Ectodermal cell (in vitro differentiated cells): ENCODE measurements around the gene IQCF5.
"Not testable (repeated sequence)": the region's sequence is repeated elsewhere in the genome, so short reads cannot be mapped to it uniquely, and the experiment has no call there.

Source experiments
- H3K27ac ChIP-seq: 2 replicates; pipeline ENCODE4 v1.7.0; 2013; ENCODE audit warnings: mild to moderate bottlenecking, low read depth, low read length; ENCODE audit not compliant: insufficient read depth, poor library complexity, severe bottlenecking
- H3K27me3 ChIP-seq: 2 replicates; pipeline ENCODE4 v1.7.0; 2013; ENCODE audit warnings: mild to moderate bottlenecking, low read length; ENCODE audit not compliant: insufficient read depth, control insufficient read depth, poor library complexity, severe bottlenecking
- H3K36me3 ChIP-seq: one replicate; pipeline ENCODE4 v1.7.0; 2013; ENCODE audit warnings: low read length; ENCODE audit not compliant: control insufficient read depth, insufficient read depth
- H3K4me1 ChIP-seq: one replicate; pipeline ENCODE4 v1.7.0; 2013; ENCODE audit warnings: low read length; ENCODE audit not compliant: control insufficient read depth, insufficient read depth
- H3K4me3 ChIP-seq: 2 replicates; pipeline ENCODE4 v1.7.0; 2013; ENCODE audit warnings: low read depth, low read length, control low read depth; ENCODE audit not compliant: insufficient read depth
- H3K9me3 ChIP-seq: 2 replicates; pipeline ENCODE4 v1.7.0; 2013; ENCODE audit warnings: mild to moderate bottlenecking, low read length, moderate library complexity; ENCODE audit not compliant: control insufficient read depth
- WGBS, 2 experiments: methylation state at CpG; one replicate each; pipeline ENCODE4 v1.1.7; 2013; ENCODE audit warnings: missing lambda C conversion rate in 2 of 2; 5-methylcytosine and 5-hydroxymethylcytosine counted together

The IQCF5 gene

GRCh38 chr3:51873253-51873766 lies 2.1 kb downstream of the IQCF5 start:
- H3K9me3 ChIP-seq = no peaks in the 10 kb centered on the region
- no peak overlapping the region for H3K4me3 ChIP-seq
- WGBS, 2 experiments = 75 to 93% methylated on average over 1 of the region's 1 CpG
- no peaks in the 10 kb centered on the region for H3K36me3 ChIP-seq
- no peak overlapping the region for H3K27ac ChIP-seq
- no peaks in the 10 kb centered on the region for H3K4me1 ChIP-seq
- H3K27me3 ChIP-seq = no peaks in the 10 kb centered on the region

GRCh38 chr3:51869304-51869703 lies 6.1 kb downstream of the IQCF5 start:
- no peak overlapping the region for H3K27ac ChIP-seq

GRCh38 chr3:51868896-51869295 lies 6.5 kb downstream of the IQCF5 start:
- H3K27ac ChIP-seq, H3K27me3 ChIP-seq, H3K36me3 ChIP-seq, H3K4me3 ChIP-seq, H3K4me1 ChIP-seq, H3K9me3 ChIP-seq: not testable (repeated sequence)
- WGBS, 2 experiments = 100% methylated on average over 1 of the region's 1 CpG

More at GRCh38 chr3:51869304-51869703, 6.1 kb downstream of the IQCF5 start:
- Histone ChIP-seq H3K36me3 (no peaks in the 10 kb centered on the region), H3K27me3 (no peaks in the 10 kb centered on the region), H3K9me3 (no peaks in the 10 kb centered on the region), H3K4me1 (no peaks in the 10 kb centered on the region), H3K4me3 (no peak overlapping the region)
- WGBS, 2 experiments = 88 to 92% methylated on average over 2 of the region's 2 CpGs

- 84% methylated on average over 13 of the region's 13 CpGs for WGBS, 2 experiments
- Histone ChIP-seq H3K27me3 (no peaks in the 10 kb centered on the region), H3K9me3 (no peaks in the 10 kb centered on the region), H3K36me3 (no peaks in the 10 kb centered on the region), H3K4me3 (no peak overlapping the region), H3K27ac (no peak overlapping the region), H3K4me1 (no peaks in the 10 kb centered on the region)
Measured at GRCh38 chr3:51862886-51863285, 12.5 kb downstream of the IQCF5 start.

- no peaks in the 10 kb centered on the region for H3K9me3 ChIP-seq
- 93 to 94% methylated on average over 7 of the region's 7 CpGs for WGBS, 2 experiments
- H3K27ac ChIP-seq = no peak within 1 kb of the TSS
- H3K27me3 ChIP-seq = no peaks in the 10 kb centered on the region
- no peaks in the 10 kb centered on the region for H3K4me1 ChIP-seq
- no peaks in the 10 kb centered on the region for H3K36me3 ChIP-seq
- no peak within 1 kb of the TSS for H3K4me3 ChIP-seq
Measured at GRCh38 chr3:51860703-51861665, 14.4 kb downstream of the IQCF5 start, which contains the start of gene IQCF2. Gene IQCF2, plus strand, starts transcription at chr3:51861615. Its CDS starts 52 bp downstream, at chr3:51861667.

GRCh38 chr3:51855411-51855810 lies 20.0 kb downstream of the IQCF5 start:
- 93 to 100% methylated on average over 1 of the region's 1 CpG for WGBS, 2 experiments
- not testable (repeated sequence) for H3K4me1 ChIP-seq, H3K27ac ChIP-seq, H3K36me3 ChIP-seq, H3K9me3 ChIP-seq, H3K27me3 ChIP-seq, H3K4me3 ChIP-seq

GRCh38 chr3:51845129-51845528 lies 30.3 kb downstream of the IQCF5 start:
- Histone ChIP-seq H3K4me1 (no peaks in the 10 kb centered on the region), H3K27me3 (no peaks in the 10 kb centered on the region), H3K9me3 (no peaks in the 10 kb centered on the region), H3K36me3 (no peaks in the 10 kb centered on the region), H3K4me3 (no peak overlapping the region), H3K27ac (no peak overlapping the region)
- whole genome bisulfite sequencing, 2 experiments = 77 to 80% methylated on average over 7 of the region's 7 CpGs

GRCh38 chr3:51836606-51837005 lies 38.8 kb downstream of the IQCF5 start:
- 96 to 97% methylated on average over 5 of the region's 5 CpGs for WGBS, 2 experiments
- no peaks in the 10 kb centered on the region for H3K36me3 ChIP-seq
- H3K9me3 ChIP-seq = no peaks in the 10 kb centered on the region

GRCh38 chr3:51830836-51831385 lies 44.5 kb downstream of the IQCF5 start:
- no peaks in the 10 kb centered on the region for H3K27me3 ChIP-seq
- no peaks in the 10 kb centered on the region for H3K4me1 ChIP-seq
- H3K9me3 ChIP-seq = no peaks in the 10 kb centered on the region
- H3K4me3 ChIP-seq = no peak overlapping the region
- H3K36me3 ChIP-seq = no peaks in the 10 kb centered on the region
- H3K27ac ChIP-seq = no peak overlapping the region
- WGBS, 2 experiments = 47 to 55% methylated on average over 4 of the region's 4 CpGs

More at GRCh38 chr3:51836606-51837005, 38.8 kb downstream of the IQCF5 start:
- no peaks in the 10 kb centered on the region for H3K27me3 ChIP-seq
- H3K27ac ChIP-seq = no peak overlapping the region
- H3K4me1 ChIP-seq = no peaks in the 10 kb centered on the region
- no peak overlapping the region for H3K4me3 ChIP-seq

GRCh38 chr3:51830345-51830744 lies 45.1 kb downstream of the IQCF5 start:
- no peak overlapping the region for H3K4me3 ChIP-seq
- no peaks in the 10 kb centered on the region for H3K27me3 ChIP-seq
- H3K4me1 ChIP-seq = no peaks in the 10 kb centered on the region
- WGBS, 2 experiments = 94 to 95% methylated on average over 13 of the region's 13 CpGs
- H3K9me3 ChIP-seq = no peaks in the 10 kb centered on the region
- H3K36me3 ChIP-seq = no peaks in the 10 kb centered on the region
- H3K27ac ChIP-seq = no peak overlapping the region
